Nephron (organoid): ENCODE data around the gene FBN2.

ENCODE experiments used
- H3K27ac Mint-ChIP-seq, 3 experiments: 2 replicates each; pipeline ENCODE4 v1.8.0; 2020; ENCODE audit warnings: mixed read lengths in 3 of 3, mild to moderate bottlenecking in 2 of 3, moderate library complexity in 1 of 3
- H3K27me3 Mint-ChIP-seq: 2 replicates; pipeline ENCODE4 v1.8.0; 2021; ENCODE audit warnings: low read depth, mild to moderate bottlenecking, moderate library complexity, mixed read lengths
- H3K36me3 Mint-ChIP-seq: 2 replicates; pipeline ENCODE4 v1.8.0; 2020; ENCODE audit warnings: low read depth, mixed read lengths
- H3K4me1 Mint-ChIP-seq: 2 replicates; pipeline ENCODE4 v1.8.0; 2020; ENCODE audit warnings: mixed read lengths
- H3K4me3 Mint-ChIP-seq, 3 experiments: 2 replicates each; pipeline ENCODE4 v1.8.0; 2020; ENCODE audit warnings: mild to moderate bottlenecking in 3 of 3, mixed read lengths in 3 of 3, moderate library complexity in 2 of 3
- H3K9me3 Mint-ChIP-seq: 2 replicates; pipeline ENCODE4 v1.8.0; 2020; ENCODE audit warnings: mixed read lengths
- CTCF ChIP-seq, 3 experiments: fragments of 200-600 bp; sonication (generic); IDR thresholded peaks; one replicate each; pipeline ENCODE4 v1.5.0; 2021; ENCODE audit warnings: antibody characterized with exemption in 3 of 3; ENCODE audit not compliant: unreplicated experiment in 3 of 3

Gene FBN2

GRCh38 chr5:128273736-128274135 is 264.3 kb downstream of the FBN2 start:
- Mint-ChIP-seq H3K9me3 (no peaks in the 10 kb centered on the region), H3K27ac (no peak overlapping the region), H3K4me3 (no peak overlapping the region), H3K36me3 (peaks cover 69% of the 10 kb centered on the region), H3K4me1 (no peaks in the 10 kb centered on the region), H3K27me3 (no peaks in the 10 kb centered on the region)
- no peak for TF ChIP-seq CTCF (IDR thresholded peaks at IDR 0.05; ENCODE audit: unreplicated experiment in 3 of 3)

GRCh38 chr5:128271859-128272464 is 266.1 kb downstream of the FBN2 start:
- no peak overlapping the region for H3K4me3 Mint-ChIP-seq
- H3K27me3 Mint-ChIP-seq = no peaks in the 10 kb centered on the region
- peaks cover 77% of the 10 kb centered on the region for H3K36me3 Mint-ChIP-seq
- peaks cover 2% of the 10 kb centered on the region for H3K4me1 Mint-ChIP-seq
- TF ChIP-seq CTCF (IDR thresholded peaks at IDR 0.05; ENCODE audit: unreplicated experiment in 3 of 3) = no peak
- no peak overlapping the region for H3K27ac Mint-ChIP-seq
- peaks cover under 1% of the 10 kb centered on the region for H3K9me3 Mint-ChIP-seq

- no peaks in the 10 kb centered on the region for H3K27me3 Mint-ChIP-seq
- no peak for TF ChIP-seq CTCF (IDR thresholded peaks at IDR 0.05; ENCODE audit: unreplicated experiment in 3 of 3)
- H3K4me1 Mint-ChIP-seq = peaks cover 3% of the 10 kb centered on the region
- peaks cover 73% of the 10 kb centered on the region for H3K36me3 Mint-ChIP-seq
- peaks cover 2% of the 10 kb centered on the region for H3K9me3 Mint-ChIP-seq
- no peak overlapping the region for H3K4me3 Mint-ChIP-seq
- no peak overlapping the region for H3K27ac Mint-ChIP-seq
Measured at GRCh38 chr5:128271071-128271470, 267.0 kb downstream of the FBN2 start.

GRCh38 chr5:128264564-128265360 is 273.3 kb downstream of the FBN2 start:
- H3K27me3 Mint-ChIP-seq = peaks cover 3% of the 10 kb centered on the region
- peak overlapping the region in 1 of 3 experiments; percentile 13 for H3K4me3 Mint-ChIP-seq
- peaks cover 29% of the 10 kb centered on the region for H3K4me1 Mint-ChIP-seq
- H3K36me3 Mint-ChIP-seq = peaks cover 80% of the 10 kb centered on the region
- peak in 1 of 3 experiments; percentile 14 for TF ChIP-seq CTCF (IDR thresholded peaks at IDR 0.05; ENCODE audit: unreplicated experiment in 3 of 3)
- peak overlapping the region; percentile 17 to 57 (median 36) for H3K27ac Mint-ChIP-seq
- peaks cover 2% of the 10 kb centered on the region for H3K9me3 Mint-ChIP-seq

GRCh38 chr5:128263357-128263756 is 274.7 kb downstream of the FBN2 start:
- Mint-ChIP-seq H3K36me3 (peaks cover 78% of the 10 kb centered on the region), H3K9me3 (peaks cover 2% of the 10 kb centered on the region), H3K27me3 (peaks cover 3% of the 10 kb centered on the region), H3K4me1 (peaks cover 35% of the 10 kb centered on the region), H3K4me3 (no peak overlapping the region), H3K27ac (peak overlapping the region in 2 of 3 experiments; percentile 29 to 74)
- no peak for TF ChIP-seq CTCF (IDR thresholded peaks at IDR 0.05; ENCODE audit: unreplicated experiment in 3 of 3)
